NT2/D1 (cell line): Measurements from ENCODE around the gene IL36G.

Experiments
- YY1 ChIP-seq: IDR thresholded peaks from 2 replicates; pipeline ENCODE4 v1.6.1; 2011; ENCODE audit not compliant: insufficient read length, insufficient read depth
- ZNF274 ChIP-seq: IDR thresholded peaks from 2 replicates; pipeline ENCODE4 v1.6.1; 2011; ENCODE audit warnings: mild to moderate bottlenecking, low read depth, low read length

DNA sequence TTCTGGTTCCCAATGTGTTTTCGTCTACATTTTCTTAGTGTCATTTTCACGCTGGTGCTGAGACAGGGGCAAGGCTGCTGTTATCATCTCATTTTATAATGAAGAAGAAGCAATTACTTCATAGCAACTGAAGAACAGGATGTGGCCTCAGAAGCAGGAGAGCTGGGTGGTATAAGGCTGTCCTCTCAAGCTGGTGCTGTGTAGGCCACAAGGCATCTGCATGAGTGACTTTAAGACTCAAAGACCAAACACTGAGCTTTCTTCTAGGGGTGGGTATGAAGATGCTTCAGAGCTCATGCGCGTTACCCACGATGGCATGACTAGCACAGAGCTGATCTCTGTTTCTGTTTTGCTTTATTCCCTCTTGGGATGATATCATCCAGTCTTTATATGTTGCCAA is 7.3 kb downstream of the IL36G start:
- TF ChIP-seq ZNF274 (no peak), YY1 (no peak)
